GM21381 (cell line): ENCODE data around the gene MTREX.

Source experiments
- ATAC-seq: cut with Tn5 transposase; IDR thresholded peaks from one replicate; pipeline ENCODE4 v1.9.1; 2021; ENCODE audit warnings: mild to moderate bottlenecking, moderate library complexity; ENCODE audit not compliant: unreplicated experiment

The MTREX gene

DNA sequence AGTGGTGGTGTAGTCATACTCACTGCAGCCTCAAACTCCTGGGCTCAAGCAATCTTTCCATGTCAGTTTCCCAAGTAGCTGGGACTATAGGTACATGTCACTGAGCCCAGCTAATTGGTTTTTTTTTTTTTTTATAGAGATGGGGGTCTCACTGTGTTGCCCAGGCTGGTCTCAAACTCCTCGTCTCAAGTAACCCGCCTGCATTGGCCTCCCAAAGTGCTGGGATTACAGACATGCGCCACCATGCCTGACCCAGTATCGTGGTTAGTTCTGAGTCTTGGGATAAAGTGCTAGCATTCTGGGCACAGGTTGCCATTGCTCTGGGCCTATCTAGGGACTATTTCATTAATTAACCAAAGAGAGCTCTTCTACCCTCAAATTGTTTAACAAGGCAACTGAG, 118.7 kb downstream of the MTREX start:
- no peak for ATAC-seq

DNA sequence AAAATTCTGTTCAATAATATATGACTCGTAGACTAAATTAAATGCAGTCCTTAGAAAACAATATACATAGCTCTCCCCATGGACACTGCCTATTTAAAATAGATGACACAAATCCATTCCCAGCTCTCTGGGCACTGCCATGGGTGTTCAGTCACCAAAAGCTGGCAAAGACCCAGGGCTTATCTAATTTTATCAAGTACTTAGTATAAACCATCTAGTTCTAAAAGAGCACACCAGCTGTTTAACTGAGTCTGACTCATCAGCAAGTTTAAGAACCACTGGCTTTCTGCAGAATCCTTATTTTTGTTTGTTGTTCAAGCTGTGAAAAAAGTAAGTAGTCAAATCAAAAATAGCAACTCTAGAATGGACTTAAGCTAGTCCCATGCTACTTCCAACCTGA, 119.4 kb downstream of the MTREX start:
- no peak for ATAC-seq

DNA sequence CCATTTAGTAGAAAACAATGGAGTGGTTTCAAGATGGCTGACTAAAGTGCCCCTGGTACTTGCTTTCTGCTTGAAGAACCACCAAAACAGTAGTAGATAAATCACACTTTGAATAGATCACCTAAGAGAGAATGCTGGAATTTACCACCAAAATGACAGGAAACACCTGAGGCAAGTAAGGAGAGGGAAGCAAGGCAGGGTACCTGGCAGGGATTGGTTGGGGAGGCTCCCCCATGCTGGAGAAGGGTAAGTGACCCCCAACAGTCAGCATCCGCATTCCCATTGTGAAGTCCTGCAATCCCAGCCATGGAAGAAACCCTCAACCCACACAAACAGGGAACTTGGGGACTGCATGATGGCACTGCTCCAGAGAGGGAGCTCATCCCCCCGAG, 121.4 kb downstream of the MTREX start:
- no peak for ATAC-seq

DNA sequence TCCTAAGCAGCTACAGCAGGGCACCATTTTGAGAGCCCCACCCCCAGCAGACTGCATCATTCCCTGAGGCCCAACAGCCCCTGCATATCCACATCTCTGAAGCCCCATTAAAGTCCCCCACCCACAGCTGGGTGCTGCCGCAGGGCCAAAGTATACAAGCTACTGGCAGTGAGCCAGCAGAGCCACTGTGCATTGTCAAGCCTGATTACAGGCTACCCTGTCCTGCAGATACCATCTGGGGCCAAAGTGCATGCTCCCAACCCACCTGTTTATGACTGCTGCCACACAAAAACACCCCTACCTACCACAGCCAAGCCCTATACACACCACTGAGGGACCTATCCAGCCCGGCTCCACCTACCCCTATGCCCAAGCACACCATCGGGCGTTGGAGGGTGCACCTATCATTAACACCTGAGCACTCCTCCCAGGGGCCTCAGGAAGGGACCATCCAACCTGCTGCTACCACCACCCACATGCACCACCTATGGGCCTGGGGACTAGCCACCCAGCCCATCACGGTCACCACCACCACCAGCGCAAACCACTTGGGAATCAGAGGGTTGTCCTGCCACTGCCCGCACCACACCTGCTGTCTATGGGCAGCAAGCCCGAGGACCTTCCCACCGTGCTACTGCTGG, 121.9 kb downstream of the MTREX start:
- no peak for ATAC-seq

DNA sequence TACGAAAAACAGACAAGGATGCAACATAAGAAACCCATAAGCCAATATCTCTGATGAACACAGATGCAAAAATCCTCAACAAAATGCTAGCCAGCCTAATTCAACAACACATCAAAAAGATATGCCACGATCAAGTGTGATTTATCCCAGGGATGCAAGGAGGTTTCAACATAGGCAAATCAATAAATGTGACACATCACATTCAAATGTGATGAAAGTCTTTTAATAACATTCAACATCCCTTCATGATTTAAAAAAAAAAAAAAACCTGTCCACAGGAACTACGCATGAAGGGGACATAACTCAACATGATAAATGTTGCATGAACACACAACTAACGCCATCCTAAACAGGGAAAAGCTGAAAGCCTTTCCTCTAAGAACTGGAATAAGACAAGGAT, 124.8 kb downstream of the MTREX start:
- no peak for ATAC-seq

DNA sequence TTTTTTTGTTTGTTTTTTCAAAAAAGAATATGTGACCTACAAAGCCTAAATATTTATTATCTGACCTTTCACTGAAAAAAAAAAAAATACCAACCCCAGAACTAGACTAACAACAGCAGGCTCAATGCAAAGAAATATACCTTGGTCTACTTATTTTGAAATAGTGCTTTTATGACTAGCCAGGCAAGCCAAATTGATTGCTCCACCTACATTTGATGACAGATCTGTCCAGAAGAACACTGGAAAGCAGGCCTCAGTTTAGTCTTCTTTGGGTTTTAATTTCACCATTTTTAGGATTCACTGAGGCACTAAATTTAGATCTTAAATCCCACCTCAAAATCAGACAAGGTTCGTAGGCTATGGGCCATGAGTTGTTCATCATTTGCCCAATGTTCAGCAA, 129.7 kb downstream of the MTREX start:
- ATAC-seq, result no peak

DNA sequence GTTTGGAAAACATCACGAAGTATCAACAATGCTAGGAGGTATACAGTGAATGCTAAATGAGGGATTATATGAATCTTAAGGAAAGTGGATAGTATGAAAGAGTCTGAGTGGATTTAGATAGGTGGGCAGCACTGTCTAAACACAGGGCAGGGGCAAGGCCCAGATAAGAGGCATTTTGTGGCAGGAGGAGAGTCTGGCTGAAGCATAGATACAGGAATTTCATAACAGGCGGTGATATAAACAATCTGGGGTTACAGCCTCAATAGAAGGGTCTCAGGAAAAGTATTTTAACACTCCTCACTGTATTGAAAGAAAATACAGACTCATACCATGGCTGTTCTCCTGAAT, 130.0 kb downstream of the MTREX start:
- ATAC-seq, result no peak

DNA sequence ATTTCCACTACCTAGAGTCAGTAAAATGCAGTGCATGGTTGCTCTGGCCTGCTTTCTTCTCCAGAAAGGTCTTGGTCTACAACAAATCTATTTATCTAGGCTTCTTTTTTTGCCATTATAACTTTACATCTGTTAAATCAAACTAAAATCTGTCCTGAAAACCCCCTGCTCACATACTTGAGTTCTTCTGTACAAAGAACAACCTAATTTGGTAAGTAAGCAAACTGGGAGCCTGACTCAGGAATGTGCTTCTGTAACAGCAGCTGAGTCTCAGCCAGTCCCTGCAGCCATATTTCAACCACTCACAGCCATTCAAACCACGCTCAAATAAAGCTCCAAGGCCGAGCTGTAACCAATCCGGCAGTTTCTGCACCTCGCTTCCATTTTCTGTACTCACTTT, 131.2 kb downstream of the MTREX start:
- ATAC-seq, result no peak

DNA sequence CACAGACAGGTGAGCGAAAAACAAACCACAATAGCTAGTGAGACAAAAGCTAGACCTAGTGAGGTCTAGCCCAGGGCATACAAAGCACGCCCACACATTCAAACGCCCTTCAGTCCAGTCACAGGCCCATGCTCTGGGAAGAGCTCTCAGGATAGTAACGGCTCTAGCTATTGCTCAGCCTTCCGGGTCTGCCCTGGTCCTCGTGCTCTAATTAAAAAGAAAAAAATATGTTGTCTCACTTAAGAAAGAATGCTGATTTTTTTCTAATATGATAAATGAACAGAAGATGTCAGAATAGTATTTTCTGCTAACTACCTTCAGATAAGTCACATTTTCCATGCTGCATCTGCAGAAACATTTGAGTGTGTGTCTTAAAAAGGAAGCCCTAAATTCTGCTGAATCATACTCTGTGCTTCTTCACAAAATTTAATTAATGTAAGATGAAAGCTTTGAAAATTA, 132.4 kb downstream of the MTREX start:
- no peak for ATAC-seq

DNA sequence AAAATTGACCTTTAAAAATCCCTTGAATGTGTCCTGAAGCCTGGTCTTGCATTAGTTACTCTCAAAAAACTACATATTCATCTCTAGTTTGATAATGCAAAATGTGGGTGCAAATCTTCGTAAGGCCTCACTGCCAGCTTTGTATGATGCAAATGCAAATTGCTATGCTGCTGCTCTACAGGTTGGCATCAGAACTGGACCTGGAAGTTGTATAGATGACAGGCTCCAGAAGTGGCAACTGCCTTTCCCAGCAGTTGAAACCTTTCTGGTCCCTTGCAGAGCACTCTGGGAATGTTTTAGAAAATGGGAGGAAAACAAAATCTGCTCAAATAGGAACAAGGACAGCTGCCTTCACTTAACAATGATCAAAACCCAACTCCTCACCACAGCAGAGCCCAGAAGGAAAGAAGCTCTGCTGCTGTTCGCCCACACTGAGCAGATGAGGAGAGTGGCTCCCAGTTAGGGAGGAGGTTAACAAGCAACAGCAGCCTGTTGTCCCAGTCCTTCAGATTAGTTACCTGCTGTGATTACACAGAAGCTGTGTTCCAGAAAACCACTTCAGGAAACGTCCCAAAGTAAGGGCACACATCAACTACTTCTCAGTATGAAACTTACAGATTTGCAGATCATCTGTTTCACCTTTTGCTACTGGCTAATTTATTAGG, 133.4 kb downstream of the MTREX start:
- ATAC-seq, result no peak

DNA sequence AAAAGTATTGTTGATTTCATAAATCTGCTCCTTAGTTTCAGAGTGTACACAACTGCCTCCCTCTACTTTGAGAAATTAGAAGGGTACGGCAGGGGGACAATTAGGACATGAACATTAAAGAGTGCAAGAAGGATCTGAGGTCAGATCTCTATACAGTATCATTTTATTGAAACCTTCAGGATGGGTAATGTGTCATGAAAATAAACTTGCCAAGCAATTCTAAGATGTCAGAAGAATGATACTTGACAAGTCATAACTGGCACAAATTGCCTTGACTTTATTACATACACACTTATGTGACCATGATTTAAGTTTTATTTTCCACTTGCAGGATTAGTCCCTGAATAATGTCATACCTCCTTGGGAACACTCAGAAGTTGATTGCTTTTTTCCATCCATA, 134.2 kb downstream of the MTREX start:
- ATAC-seq, result no peak

DNA sequence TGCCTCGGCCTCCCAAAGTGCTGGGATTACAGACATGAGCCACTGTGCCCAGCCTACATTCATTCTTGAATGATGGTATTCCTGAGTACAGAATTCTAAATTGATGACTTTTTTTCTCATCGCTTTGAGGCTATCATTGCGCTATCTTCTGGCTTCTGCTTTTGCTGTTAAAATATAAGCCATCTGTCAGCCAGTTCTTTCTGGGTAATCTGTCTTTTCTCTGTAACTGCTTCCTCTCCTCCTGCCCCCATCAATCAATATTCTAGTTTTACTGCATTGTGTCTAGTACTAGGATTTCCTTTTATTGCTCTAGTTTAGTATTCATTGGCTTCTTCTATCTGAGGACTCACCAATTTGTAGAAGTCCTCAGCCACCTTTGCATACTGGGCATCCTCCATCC, 138.0 kb downstream of the MTREX start:
- ATAC-seq, result no peak

DNA sequence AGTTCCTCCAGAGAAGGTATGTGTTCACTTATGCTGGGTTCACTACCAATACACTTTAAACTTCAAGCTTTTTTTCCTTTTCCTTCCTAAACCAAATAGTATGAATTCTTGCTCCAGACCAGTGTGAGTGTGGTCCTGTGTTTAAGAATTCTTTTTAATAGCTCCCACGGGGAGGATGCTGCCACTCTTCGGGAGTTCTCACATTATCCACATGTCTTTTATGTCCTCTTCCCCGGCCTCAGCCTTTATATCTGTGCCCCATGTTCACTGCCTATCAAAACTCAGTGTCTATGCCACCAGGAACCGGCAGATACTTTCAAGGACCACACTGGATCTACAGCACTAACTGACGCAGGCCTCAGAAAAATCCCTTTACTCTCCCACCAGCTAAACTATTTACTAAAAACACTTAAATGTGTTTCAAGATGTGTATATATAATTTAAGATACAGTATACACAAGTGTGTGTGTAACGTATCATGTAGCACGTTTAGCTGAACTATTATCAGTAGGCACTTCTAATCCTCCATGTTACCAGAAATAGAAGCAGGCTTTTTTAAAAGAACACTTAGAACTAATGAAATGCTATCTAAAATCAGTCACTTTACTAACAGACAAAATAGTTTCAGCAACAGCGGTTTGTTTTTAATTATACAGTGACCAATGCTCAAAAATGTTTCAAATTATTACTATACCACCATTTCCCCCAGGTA, 139.0 kb downstream of the MTREX start:
- ATAC-seq, result no peak

DNA sequence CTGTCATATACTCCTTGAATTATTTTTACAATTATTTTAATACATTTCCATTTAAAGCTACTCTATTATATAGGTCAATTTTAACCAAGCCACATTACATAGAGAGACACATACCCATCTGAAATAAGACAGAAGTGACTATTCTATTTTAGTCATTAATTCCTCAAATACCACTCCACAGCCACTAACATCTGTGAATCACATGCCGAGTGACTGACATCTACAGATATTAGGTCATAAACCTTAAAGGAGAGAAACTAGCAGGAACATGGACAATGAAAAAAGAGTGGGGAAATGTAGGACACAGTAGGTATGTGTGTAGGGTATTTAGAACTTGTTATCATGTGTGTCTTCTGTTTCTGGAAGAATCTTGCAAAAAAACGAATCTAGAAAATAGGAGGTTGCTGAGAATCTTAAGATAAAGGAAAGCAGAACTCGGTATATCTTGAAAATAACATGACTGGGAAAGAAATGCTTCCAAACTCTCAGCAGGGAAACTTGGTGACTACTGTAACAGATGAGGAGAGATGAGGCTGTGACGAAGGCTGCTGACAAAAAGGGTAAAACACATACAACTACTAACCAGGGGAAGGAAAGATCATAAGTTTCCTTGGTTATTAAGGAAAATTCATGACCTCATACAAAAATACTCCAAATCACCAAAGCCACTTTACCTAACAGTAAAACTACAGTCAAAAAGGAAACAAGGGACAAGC, 142.4 kb downstream of the MTREX start:
- ATAC-seq, result no peak

DNA sequence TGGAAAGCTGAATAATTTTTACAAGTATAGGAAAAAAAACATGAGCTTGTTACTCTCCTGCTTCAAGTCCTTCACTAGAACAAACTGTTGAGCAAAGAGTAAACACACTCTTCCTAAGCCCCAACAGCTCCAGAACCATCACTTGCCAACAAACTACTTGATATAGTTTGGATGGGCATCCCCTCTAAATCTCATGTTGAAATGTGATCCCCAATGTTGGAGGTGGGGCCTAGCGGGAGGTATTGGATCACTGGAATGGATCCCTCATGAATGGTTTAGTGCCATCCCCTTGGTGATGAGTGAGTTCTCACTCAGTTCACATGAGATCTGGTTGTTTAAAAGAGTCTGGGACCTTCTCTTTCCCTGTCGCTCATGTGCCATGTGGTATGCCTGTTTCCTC, 144.2 kb downstream of the MTREX start:
- ATAC-seq, result no peak

DNA sequence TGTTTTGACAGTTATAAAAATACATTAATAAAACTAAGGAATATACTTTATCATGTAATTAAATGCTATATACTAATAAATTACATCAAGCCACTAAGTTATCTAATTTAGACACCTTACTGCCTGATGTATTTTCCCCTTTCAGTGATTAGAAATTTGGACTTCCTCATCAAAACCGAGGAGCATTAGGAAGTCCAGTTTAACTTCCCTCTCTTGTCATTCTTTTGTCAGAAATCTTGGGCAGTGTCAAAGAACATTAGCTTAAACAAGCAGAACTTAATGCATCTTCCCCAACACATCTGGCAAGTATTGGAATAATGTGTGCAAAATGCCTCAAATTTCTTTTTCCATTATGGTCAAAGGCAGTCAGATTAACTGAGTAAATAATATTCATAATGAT, 145.4 kb downstream of the MTREX start:
- ATAC-seq, result no peak

DNA sequence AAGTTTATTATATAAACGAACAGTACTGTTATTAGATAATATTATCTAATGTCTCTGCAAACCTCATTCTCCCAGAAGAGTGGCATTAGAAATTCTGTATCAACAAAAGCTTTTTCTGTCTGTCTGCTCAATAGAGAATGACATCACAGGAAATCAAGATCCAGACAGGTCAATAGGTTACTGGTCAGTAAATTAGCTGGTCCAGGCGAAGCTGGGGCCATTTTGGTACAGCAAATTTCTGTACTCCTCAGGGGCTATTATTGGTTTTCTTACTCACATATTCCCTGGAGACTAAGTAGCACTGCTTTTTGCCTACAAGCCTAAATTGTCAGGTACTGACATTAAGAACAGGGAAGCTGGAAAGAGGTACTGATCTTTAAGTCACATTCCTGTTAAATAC, 146.5 kb downstream of the MTREX start:
- no peak for ATAC-seq

DNA sequence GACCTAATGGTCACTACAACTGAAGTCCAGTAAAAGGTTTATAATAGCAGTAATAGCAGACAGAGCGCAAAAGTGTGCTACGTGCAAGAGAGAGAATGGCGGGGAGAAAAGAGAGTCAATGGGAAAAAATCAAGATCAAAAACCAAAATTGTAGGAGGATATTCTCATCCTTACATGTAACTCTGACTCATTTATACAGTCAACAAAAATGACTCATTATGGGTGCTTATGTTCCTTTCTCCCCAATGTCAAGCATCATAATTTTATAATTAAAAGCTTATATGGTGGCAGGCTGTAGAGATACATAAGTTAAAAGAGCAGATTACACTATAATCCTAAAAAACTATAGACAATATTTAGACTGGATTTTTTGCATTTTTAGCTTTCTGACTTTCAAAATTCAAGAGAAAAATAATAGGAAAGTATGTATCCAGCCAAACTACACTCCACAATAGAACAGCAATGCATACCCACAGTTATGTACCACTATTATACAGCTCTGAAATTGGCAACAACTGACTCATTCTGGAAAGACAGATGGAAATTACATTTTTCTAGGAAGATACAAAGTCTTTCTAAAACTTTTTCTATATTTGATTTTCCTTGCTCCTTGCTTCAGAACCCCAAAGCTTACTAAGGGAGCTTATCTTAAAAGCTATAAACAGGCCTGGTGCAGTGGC, 148.6 kb downstream of the MTREX start:
- no peak for ATAC-seq

DNA sequence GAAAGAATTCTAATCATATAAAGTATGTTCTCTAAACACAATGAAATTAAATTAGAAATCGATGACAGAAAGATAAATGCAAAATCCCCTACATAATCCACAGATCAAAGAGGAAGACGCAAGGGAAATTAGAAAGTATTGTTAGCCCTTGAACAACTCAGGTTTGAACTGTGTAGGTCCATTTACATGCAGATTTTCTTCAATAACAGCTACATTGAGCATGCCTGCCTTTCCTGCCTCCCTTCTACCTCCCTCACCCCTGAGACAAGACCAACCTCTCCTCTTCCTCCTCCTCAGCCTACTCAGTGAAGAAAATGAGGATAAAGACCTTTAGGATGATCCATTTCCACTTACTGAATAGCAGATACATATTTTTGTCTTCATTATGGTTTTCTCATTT, 151.8 kb downstream of the MTREX start:
- ATAC-seq, result no peak

DNA sequence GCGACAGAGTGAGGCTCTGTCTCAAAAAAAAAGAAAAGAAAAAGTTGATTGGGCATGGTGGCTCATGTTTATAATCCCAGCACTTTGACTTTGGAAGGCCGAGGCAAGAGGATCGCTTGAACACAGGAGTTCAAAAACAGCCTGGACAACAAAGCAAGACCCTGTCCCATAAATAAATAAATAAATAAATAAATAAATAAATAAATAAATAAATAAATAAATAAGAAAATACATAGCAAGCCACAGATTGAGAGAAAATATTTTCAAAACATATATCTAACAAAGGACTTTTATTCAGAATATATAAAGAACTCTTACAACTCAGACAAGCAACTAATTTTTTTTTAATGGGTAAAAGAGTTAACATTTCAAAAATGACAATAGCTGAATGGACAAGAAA, 155.8 kb downstream of the MTREX start:
- ATAC-seq, result no peak

DNA sequence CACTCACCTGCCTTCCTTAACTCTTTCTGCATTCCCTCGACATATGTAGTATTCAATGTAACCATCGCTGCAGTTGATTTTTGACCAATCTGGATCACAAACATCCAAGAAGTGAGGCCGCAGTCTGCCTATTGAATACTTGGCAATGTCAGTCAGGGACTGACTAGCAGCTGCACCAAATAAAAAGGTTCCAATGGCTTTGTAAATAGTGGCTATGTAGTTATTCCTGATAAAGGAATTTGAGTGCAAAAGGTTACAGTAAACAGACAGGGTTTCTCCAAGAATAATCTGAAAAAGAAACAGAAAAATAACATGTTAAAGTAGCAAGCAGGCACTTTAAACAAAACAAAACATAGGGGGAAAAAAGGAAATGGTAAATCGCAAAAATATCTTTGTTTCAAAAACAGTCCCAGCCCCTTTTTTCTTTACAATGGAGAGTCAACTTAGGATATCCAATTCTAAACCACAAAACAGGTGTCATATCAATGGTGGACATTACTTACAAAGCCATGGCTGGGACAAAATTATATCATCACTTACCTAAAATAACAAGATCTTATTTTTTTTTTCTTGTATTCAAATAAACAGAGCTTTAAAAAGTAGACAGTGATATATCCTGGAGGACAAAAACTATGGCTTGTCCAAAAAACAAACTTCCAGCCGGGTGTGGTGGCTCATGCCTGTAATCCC, 160.2 kb downstream of the MTREX start:
- no peak for ATAC-seq
